OCI-LY7 (cell line): Measurements from ENCODE around the gene PLCL2. TPM values are rescaled to one million over a fixed set of nuclear protein-coding genes. Genes with fewer than 3 reads are reported as not detected.

Experiments
- BruUV-seq: library from RNA; stranded (reverse); fragments of 400-500 nt; replicated peaks from 2 replicates; lab custom pipeline; 2021; lab: Mats Ljungman, UMichigan
- CTCF ChIA-PET: fragments of 300-600 bp; sonication (Branson Sonifier 250); formaldehyde crosslinking; loops from one replicate; lab custom pipeline; 2022; ENCODE audit warnings: antibody characterized with exemption; ENCODE audit not compliant: unreplicated experiment; lab: Charles Lee
- POLR2A ChIA-PET: fragments of 300-600 bp; sonication (Branson Sonifier 250); formaldehyde crosslinking; loops from one replicate; lab custom pipeline; 2022; ENCODE audit warnings: antibody characterized with exemption; lab: Charles Lee
- DNase-seq: peaks from one replicate; pipeline ENCODE4 v3.0.0-alpha.2; 2015; ENCODE audit warnings: low spot score
- H2AFZ ChIP-seq: fragments of 200-600 bp; sonication (generic), shearing (Covaris generic); 2 replicates; pipeline ENCODE4 v1.6.1; 2014; ENCODE audit warnings: mild to moderate bottlenecking, antibody characterized with exemption, low read length, moderate library complexity
- H3K27ac ChIP-seq: fragments of 200-600 bp; sonication (generic); 2 replicates; pipeline ENCODE4 v1.5.1; 2014; ENCODE audit warnings: mixed run types, low read depth, mild to moderate bottlenecking, moderate library complexity, low read length, inconsistent platforms; ENCODE audit not compliant: poor library complexity, severe bottlenecking
- H3K36me3 ChIP-seq: fragments of 200-600 bp; sonication (generic); 2 replicates; pipeline ENCODE4 v1.6.1; 2014; ENCODE audit warnings: mild to moderate bottlenecking, antibody characterized with exemption, low read length, moderate library complexity, mixed read lengths; ENCODE audit not compliant: insufficient read depth
- H3K4me1 ChIP-seq: fragments of 200-600 bp; sonication (generic); 2 replicates; pipeline ENCODE4 v1.5.1; 2014; ENCODE audit warnings: mild to moderate bottlenecking, low read length; ENCODE audit not compliant: insufficient read depth, poor library complexity, severe bottlenecking
- H3K4me2 ChIP-seq: fragments of 200-600 bp; sonication (generic); 2 replicates; pipeline ENCODE4 v1.6.1; 2014; ENCODE audit warnings: mild to moderate bottlenecking, low read length
- H3K4me3 ChIP-seq: fragments of 200-600 bp; sonication (generic); 2 replicates; pipeline ENCODE4 v1.5.1; 2014; ENCODE audit warnings: mild to moderate bottlenecking, low read depth, low read length; ENCODE audit not compliant: poor library complexity, severe bottlenecking
- H3K79me2 ChIP-seq: fragments of 200-600 bp; sonication (generic); 2 replicates; pipeline ENCODE4 v1.6.1; 2016; ENCODE audit warnings: low read depth, mild to moderate bottlenecking, low read length, moderate library complexity, mixed read lengths; ENCODE audit not compliant: insufficient read depth
- H3K9me2 ChIP-seq: fragments of 200-600 bp; sonication (generic); 2 replicates; pipeline ENCODE4 v1.6.1; 2016; ENCODE audit warnings: mild to moderate bottlenecking, low read length, mixed read lengths; ENCODE audit not compliant: insufficient read depth
- H3K9me3 ChIP-seq: fragments of 200-600 bp; sonication (generic); 2 replicates; pipeline ENCODE4 v1.6.1; 2014; ENCODE audit warnings: mild to moderate bottlenecking, mixed run types, low read length, mixed read lengths
- H4K20me1 ChIP-seq: fragments of 200-600 bp; sonication (generic); 2 replicates; pipeline ENCODE4 v1.6.1; 2014; ENCODE audit warnings: mild to moderate bottlenecking, antibody characterized with exemption, low read length, moderate library complexity, mixed read lengths; ENCODE audit not compliant: insufficient read depth
- CTCF ChIP-seq: fragments of 200-600 bp; sonication (generic); conservative IDR thresholded peaks from 2 replicates; pipeline ENCODE4 v1.5.1; 2014; ENCODE audit warnings: mild to moderate bottlenecking, antibody characterized with exemption, low read length, moderate library complexity, mixed read lengths
- EZH2phosphoT487 ChIP-seq: fragments of 200-600 bp; sonication (generic); IDR thresholded peaks from 2 replicates; pipeline ENCODE4 v1.6.1; 2018; ENCODE audit warnings: low read depth, borderline replicate concordance, mild to moderate bottlenecking, mixed run types, antibody characterized with exemption, low read length, moderate library complexity, mixed read lengths
- intact Hi-C: fragments of 100-400 bp; cut with micrococcal nuclease; formaldehyde crosslinking; loops from one replicate; pipeline ENCODE4 v1.10.0; 2022; ENCODE audit not compliant: unreplicated experiment
- total RNA-seq, 2 experiments: library from RNA; depleted of rRNA in 1 of 2; stranded (reverse); fragments of >200 nt in 1 of 2; shearing (Covaris generic) in 1 of 2; gene quantifications; 2 replicates each; pipeline ENCODE4 v1.2.3, GENCODE V29; 2014 to 2022

The PLCL2 gene
- total RNA-seq, 2 experiments from 2014 or later, result 34.1 to 41.6 TPM

GRCh38 chr3:17059989-17060550 is 175.3 kb downstream of the PLCL2 start:
- Histone ChIP-seq H3K9me2 (no peaks in the 10 kb centered on the region), H3K4me1 (no peaks in the 10 kb centered on the region), H4K20me1 (no peaks in the 10 kb centered on the region), H3K36me3 (no peaks in the 10 kb centered on the region), H2AFZ (no peak overlapping the region), H3K79me2 (no peaks in the 10 kb centered on the region), H3K27ac (no peak overlapping the region), H3K4me3 (no peak overlapping the region), H3K9me3 (no peaks in the 10 kb centered on the region), H3K4me2 (no peak overlapping the region)
- no peak for TF ChIP-seq CTCF
- TF ChIP-seq EZH2phosphoT487, result no peak
- DNase-seq, result no peak
- ChIA-PET CTCF (no interaction called here), POLR2A (interaction anchor here (0.7 kb wide), 1 partner anchor 857 kb away, joined by 3 read pairs; no protein-coding TSS in a partner anchor)
- intact Hi-C loops, result no loop called here
- BruUV-seq, result no TSS peak

GRCh38 chr3:17061005-17061404 is 176.2 kb downstream of the PLCL2 start:
- Histone ChIP-seq H3K9me2 (no peaks in the 10 kb centered on the region), H3K27ac (no peak overlapping the region), H3K79me2 (no peaks in the 10 kb centered on the region), H3K36me3 (no peaks in the 10 kb centered on the region), H3K4me3 (no peak overlapping the region), H4K20me1 (no peaks in the 10 kb centered on the region), H2AFZ (no peak overlapping the region), H3K4me1 (no peaks in the 10 kb centered on the region), H3K9me3 (no peaks in the 10 kb centered on the region), H3K4me2 (no peak overlapping the region)
- BruUV-seq, result no TSS peak
- ChIA-PET CTCF (no interaction called here), POLR2A (interaction anchor here (0.7 to 1.3 kb wide), 2 partner anchors 12 to 856 kb away, joined by 3 to 4 read pairs; no protein-coding TSS in a partner anchor)
- no peak for DNase-seq
- intact Hi-C loops, result no loop called here
- TF ChIP-seq CTCF, result no peak
- no peak for TF ChIP-seq EZH2phosphoT487

- Histone ChIP-seq H3K4me3 (no peak overlapping the region), H3K4me2 (no peak overlapping the region), H3K79me2 (no peaks in the 10 kb centered on the region), H3K27ac (no peak overlapping the region), H3K4me1 (no peaks in the 10 kb centered on the region), H3K9me3 (no peaks in the 10 kb centered on the region), H3K9me2 (no peaks in the 10 kb centered on the region), H4K20me1 (no peaks in the 10 kb centered on the region), H2AFZ (no peak overlapping the region), H3K36me3 (peaks cover 2% of the 10 kb centered on the region; the same call in 1 of the 2 replicates)
- ChIA-PET POLR2A (no interaction called here), CTCF (no interaction called here)
- TF ChIP-seq CTCF (no peak), EZH2phosphoT487 (no peak)
- no TSS peak for BruUV-seq
- intact Hi-C loops, result no loop called here
- no peak for DNase-seq
Measured at GRCh38 chr3:17062736-17063135, 178.0 kb downstream of the PLCL2 start.
